Measurements from ENCODE around the gene CADPS.

DNA sequence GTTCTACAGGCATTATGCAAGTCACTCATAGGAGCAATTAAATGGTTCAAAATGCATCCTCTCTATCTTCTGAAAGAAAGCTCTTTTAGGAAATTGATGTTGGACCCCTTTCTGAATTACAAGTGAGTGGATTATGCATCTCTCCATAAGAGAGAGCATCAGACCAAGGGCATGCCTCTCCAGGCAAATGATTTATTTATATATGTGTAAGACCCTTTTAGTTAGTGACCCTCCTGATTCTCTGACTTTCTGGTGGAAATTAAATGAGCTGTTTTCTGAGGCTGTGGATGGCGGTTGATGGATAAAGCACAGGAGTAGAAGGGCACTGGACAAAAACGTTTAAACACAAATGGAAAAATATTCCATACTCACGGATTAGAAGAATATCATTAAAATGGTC, 62.6 kb downstream of the CADPS start:
- TF ChIP-seq CTCF (conservative IDR thresholded peaks at IDR 0.05) = no peak
- no peak for TF ChIP-seq EZH2 (IDR thresholded peaks at IDR 0.05; ENCODE audit: low read depth)

All from PC-9 (cell line).